GM21825 (cell line): ENCODE results near the gene SLC39A11.
A peak's percentile ranks its signal among the peaks of the same experiment; 100 is the strongest.
"Not testable (repeated sequence)": the region's sequence is repeated elsewhere in the genome, so short reads cannot be mapped to it uniquely, and the experiment has no call there.

ENCODE experiments used
- ATAC-seq: cut with Tn5 transposase; IDR thresholded peaks from one replicate; pipeline ENCODE4 v1.9.1; 2021; ENCODE audit warnings: mild to moderate bottlenecking, moderate library complexity; ENCODE audit not compliant: unreplicated experiment

SLC39A11 gene

GRCh38 chr17:72646176-72646575 is 446.3 kb downstream of the SLC39A11 start:
- ATAC-seq, result no peak

GRCh38 chr17:72644492-72644891 is 448.0 kb downstream of the SLC39A11 start:
- ATAC-seq, result no peak

GRCh38 chr17:72643575-72644216 is 448.8 kb downstream of the SLC39A11 start:
- no peak for ATAC-seq

DNA sequence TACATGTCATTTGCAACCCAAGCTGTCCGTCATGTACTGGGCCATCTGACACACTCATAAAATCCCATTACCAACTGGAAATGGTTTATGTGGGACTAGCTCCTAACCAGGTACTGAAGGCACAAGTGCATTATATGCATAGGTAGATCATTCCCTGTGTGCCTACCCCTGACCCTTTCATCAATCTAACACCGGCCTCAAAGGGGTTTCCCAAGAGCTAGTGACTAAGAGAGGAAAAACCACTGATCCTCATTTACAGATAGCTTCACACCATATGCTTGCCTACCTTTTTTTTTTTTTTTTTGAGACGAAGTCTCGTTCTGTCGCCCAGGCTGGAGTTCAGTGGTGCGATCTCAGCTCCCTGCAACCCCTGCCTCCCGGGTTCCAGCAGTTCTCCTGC is 449.8 kb downstream of the SLC39A11 start:
- no peak for ATAC-seq

DNA sequence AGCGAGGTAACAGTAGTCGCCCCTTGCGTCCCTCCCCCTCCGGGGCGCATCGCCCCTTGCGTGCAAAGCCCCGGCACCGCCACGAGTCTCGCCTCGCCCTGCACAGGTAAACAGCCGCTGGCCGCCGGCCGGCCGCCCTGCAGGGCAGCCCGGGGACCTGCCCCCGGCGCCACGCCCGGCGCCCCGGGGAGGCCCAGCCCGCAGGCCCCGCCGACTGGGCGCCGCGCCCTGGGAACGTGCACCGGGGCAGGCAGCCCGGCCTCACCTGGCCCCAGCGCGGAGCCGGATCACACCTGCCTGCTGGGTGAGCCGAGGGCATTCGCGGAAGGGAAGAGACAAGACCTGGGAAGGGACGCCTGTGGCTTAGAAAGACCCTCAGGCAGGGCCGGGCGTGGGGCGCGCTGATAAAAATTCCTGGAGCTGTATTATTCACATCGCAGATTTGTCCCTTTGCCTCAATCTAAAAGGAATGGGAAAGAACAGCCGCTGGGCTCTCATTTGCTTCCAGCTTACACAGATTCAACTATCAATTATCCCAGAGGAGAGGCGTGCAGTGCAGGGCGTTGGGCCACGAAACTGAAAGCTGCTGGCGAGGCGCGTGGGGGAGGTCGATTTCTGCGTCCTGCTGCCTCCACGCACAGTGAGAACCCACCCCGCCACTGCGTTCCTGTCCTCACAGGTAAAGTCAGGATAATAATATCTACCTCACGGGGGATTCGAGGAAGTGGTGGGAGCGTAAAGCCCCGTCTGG is 451.9 kb downstream of the SLC39A11 start:
- no peak for ATAC-seq

- no peak for ATAC-seq
Observed at GRCh38 chr17:72639711-72640110, 452.8 kb downstream of the SLC39A11 start.

DNA sequence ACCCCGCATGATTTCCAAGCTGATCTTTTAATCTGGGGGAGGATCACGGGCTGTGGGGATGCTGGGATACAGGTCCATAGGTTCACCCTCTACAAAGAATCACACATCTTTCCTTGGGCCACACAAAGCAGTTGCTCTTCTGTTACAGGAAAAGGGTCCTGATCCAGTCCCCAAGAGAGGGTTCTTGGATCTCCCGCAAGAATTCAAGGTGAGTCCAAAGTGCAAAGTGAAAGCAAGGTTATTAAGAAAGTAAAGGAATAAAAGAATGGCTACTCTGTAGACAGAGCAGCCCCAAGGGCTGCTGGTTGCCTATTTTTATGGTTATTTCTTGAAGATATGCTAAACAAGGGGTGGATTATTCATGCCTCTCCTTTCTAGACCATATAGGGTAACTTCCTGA is 453.6 kb downstream of the SLC39A11 start:
- not testable (repeated sequence) for ATAC-seq

DNA sequence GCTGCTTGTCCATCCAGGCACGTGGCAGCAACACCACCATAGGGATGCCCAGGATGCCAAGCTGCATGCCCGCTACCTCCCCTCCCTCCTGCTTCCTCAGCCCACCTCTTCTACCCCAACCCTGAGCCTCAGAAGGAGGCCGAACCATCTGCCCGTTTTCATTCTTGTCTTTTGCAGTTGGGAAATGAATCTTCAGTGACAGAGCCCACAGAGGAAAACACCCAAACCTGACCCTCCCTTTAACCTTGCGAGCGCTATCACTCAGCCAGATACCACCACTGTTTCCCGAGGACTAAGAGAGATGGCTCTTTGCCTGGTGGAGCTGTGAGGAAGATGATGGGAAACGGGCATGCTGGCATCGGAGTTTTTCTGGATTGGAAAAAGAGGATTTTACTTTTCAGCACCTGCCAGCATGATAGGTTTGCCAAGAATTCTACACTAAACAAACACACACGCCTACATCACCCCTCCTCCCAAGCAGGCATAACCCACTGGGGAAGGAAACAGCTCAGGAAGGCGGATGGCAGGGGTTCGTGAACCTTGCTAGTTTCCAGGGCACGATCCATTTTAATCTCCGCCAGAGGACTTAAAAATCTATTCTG is 457.4 kb downstream of the SLC39A11 start:
- no peak for ATAC-seq

DNA sequence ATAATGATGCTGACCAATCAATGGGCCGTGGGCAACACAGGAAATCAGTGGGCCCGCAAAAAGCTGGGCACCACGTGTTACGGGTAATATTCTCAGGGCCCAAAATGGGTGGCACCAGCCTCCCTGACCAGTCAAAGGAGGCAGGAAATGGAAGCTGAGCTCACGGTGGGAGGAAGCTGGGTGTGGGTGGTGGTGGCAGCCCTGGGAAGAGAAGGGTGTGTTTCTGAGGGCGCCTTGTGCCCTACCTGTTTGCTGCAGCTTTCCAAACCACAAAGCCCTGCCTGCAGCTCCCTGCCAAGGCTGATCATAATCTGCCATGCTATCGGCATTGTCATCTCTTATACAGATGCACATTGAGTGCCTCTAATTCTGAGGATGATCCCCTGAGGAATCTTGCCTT is 457.9 kb downstream of the SLC39A11 start:
- ATAC-seq, result no peak

DNA sequence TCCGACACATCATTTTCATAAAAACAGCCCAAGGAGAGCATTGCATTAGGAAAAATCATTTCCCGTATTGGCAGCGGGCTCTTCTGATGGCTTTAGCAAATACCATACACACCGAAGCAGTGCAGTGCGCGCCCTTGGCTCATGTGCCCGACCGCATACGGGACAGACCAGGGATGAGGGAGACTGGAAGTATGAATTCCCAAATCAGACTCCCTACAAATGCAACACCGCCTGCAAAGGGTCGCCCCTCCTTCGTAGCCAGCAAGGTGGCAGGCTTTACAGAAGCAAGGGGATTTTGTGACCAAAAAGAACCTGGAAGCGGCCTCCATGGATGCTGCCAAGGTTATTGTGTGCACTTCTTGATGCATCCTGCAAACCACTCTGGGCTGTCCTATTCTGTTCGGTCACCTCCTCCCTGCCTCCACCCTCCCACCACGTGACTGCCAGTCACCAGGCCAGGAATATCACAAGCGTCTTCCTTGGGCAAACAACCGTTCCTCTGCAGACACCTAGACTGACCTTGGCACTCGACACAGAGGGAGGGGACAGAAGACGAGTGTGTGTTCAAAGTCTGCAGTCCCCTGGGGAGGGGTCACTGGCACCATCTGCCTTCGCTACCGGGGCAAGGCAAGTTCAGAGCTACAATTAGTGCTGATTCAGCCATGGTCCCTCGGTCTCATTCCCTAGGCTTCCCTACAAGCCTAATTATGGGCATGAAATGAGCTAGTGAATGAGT is 460.4 kb downstream of the SLC39A11 start:
- ATAC-seq, result no peak

GRCh38 chr17:72631568-72631948 is 460.9 kb downstream of the SLC39A11 start:
- no peak for ATAC-seq

- no peak for ATAC-seq
Observed at GRCh38 chr17:72624652-72625051, 467.8 kb downstream of the SLC39A11 start.

- no peak for ATAC-seq
Observed at GRCh38 chr17:72624226-72624625, 468.3 kb downstream of the SLC39A11 start.

- no peak for ATAC-seq
Observed at GRCh38 chr17:72622661-72623433, 469.6 kb downstream of the SLC39A11 start.

GRCh38 chr17:72619976-72620650 is 472.4 kb downstream of the SLC39A11 start:
- ATAC-seq, result no peak

GRCh38 chr17:72618001-72618509 is 474.4 kb downstream of the SLC39A11 start:
- ATAC-seq, result peak; percentile 59

DNA sequence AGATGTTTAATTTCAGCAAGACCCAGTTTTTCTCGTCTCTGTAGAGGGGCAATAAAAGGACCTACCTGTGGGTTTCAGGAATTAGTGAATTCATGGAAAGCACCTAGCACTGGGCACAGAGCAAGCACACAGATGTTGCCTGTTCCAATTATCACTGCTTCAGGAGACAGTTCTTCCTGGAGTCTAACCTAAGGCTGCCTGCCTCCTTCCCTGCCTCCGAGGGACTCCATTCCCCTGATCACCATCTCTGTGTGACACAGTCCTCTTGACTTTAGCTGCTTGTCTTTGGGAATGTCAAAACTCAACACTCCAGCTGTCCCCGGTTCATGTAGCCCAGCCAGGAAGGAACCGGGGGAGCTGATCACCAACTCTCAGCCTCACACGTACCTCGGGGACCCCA is 474.9 kb downstream of the SLC39A11 start:
- no peak for ATAC-seq

- no peak for ATAC-seq
Observed at GRCh38 chr17:72616447-72616846, 476.0 kb downstream of the SLC39A11 start.

GRCh38 chr17:72615627-72615991 is 476.9 kb downstream of the SLC39A11 start:
- no peak for ATAC-seq
